Omental fat pad (tissue), 4 donors: Measurements from ENCODE around the gene NTF3. TPM values are rescaled to one million over a fixed set of nuclear protein-coding genes. Genes with fewer than 3 reads are reported as not detected.
"Not testable (repeated sequence)": the region's sequence is repeated elsewhere in the genome, so short reads cannot be mapped to it uniquely, and the experiment has no call there.

Experiments used
- ATAC-seq: fragments of 150-250 bp; one replicate; pipeline ENCODE4 v1.9.1; 2016; ENCODE audit warnings: mild to moderate bottlenecking, moderate library complexity; ENCODE audit not compliant: low FRiP score
- DNase-seq: peaks from one replicate; pipeline ENCODE4 v3.0.0-alpha.2; 2019; ENCODE audit warnings: low spot score
- total RNA-seq, 4 donors: library from RNA; depleted of rRNA; stranded (reverse); fragments of >200 nt; gene quantifications; one replicate each; pipeline ENCODE4 v1.1.0, GENCODE V29; 2016
- TF ChIP-seq, protein P1 (sequence below), 3 donors: fragments of 450-650 bp; IDR thresholded peaks; one replicate each; pipeline ENCODE4 v1.5.1; 2016 to 2017; ENCODE audit warnings: antibody characterized with exemption in 3 of 3, mild to moderate bottlenecking in 3 of 3, moderate library complexity in 2 of 3

Gene NTF3
- total RNA-seq, 4 donors from 2014 or later = not detected

GRCh38 chr12:5525783-5526367, 94.0 kb downstream of the NTF3 start:
- TF ChIP-seq, protein P1, sequence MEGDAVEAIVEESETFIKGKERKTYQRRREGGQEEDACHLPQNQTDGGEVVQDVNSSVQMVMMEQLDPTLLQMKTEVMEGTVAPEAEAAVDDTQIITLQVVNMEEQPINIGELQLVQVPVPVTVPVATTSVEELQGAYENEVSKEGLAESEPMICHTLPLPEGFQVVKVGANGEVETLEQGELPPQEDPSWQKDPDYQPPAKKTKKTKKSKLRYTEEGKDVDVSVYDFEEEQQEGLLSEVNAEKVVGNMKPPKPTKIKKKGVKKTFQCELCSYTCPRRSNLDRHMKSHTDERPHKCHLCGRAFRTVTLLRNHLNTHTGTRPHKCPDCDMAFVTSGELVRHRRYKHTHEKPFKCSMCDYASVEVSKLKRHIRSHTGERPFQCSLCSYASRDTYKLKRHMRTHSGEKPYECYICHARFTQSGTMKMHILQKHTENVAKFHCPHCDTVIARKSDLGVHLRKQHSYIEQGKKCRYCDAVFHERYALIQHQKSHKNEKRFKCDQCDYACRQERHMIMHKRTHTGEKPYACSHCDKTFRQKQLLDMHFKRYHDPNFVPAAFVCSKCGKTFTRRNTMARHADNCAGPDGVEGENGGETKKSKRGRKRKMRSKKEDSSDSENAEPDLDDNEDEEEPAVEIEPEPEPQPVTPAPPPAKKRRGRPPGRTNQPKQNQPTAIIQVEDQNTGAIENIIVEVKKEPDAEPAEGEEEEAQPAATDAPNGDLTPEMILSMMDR (IDR thresholded peaks at IDR 0.05) = no peak
- DNase-seq (no peak), ATAC-seq (no peak)

DNA sequence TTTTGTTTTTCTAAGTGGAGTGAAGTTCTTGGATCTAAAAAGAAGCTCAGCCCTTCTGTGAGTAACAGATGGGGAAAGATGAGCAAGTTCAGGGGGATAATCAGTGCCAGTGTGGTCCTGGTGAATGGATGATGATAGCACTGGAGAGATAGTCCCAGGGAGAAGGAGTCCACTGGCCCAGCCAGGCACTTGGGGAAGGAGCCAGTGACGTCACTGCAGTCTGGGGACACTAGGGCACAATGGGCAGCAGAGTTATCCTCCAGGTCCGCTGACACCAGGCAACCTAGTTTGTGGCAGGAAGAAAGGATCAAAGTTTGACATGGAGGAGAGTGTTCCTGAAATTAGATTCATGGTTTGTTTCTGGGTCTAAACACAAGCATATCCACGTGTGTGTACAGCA, 101.5 kb downstream of the NTF3 start:
- TF ChIP-seq, protein P1 (IDR thresholded peaks at IDR 0.05) = no peak
- no peak for ATAC-seq
- DNase-seq = no peak

GRCh38 chr12:5534426-5535199, 102.7 kb downstream of the NTF3 start:
- TF ChIP-seq, protein P1 (IDR thresholded peaks at IDR 0.05) = no peak
- DNase-seq = no peak
- ATAC-seq = no peak

DNA sequence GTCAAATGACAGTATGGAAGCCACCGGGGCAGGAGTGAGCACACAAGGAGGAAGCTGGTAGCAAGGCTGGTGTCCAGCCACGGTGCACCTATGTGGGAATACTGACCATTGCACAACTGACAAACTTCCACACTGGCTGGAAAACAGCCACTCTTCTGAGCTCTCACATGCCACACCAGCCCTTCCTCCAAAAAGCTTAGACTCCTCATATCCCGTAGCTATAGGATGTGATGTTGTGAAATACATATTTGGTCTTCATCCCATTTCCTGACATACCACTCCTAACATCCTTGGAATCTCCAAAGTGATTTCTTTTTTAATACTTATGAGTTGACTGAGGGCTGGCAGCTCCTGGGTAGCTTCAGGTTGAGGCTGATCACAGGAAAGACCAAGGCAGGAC, 103.6 kb downstream of the NTF3 start:
- TF ChIP-seq, protein P1 (IDR thresholded peaks at IDR 0.05) = no peak
- ATAC-seq (no peak), DNase-seq (no peak)

DNA sequence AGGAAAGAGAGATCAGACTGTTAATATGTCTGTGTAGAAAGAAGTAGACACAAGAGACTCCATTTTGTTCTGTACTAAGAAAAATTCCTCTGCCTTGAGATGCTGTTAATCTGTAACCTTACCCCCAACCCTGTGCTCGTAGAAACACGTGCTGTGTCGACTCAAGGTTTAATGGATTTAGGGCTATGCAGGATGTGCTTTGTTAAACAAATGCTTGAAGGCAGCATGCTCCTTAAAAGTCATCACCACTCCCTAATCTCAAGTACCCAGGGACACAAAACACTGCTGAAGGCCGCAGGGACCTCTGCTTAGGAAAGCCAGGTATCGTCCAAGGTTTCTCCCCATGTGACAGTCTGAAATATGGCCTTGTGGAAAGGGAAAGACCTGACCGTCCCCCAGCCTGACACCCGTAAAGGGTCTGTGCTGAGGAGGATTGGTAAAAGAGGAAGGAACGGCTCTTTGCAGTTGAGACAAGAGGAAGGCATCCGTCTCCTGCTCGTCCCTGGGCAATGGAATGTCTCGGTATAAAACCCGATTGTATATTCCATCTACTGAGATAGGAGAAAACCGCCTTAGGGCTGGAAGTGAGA, 105.2 kb downstream of the NTF3 start:
- ATAC-seq, DNase-seq: not testable (repeated sequence)

- ATAC-seq = no peak
- TF ChIP-seq, protein P1 (IDR thresholded peaks at IDR 0.05) = no peak
- no peak for DNase-seq
These were observed 105.9 kb downstream of the NTF3 start for GRCh38 chr12:5537771-5538170.
